HepG2 (cell line): Measurements from ENCODE around the gene PDE6C. TPM values are rescaled to one million over a fixed set of nuclear protein-coding genes. Genes with fewer than 3 reads are reported as not detected.

Experiments used
- ARID2 ChIP-seq: sonication (generic); formaldehyde crosslinking; IDR thresholded peaks from 2 replicates; pipeline ENCODE4 v1.8.1; 2022; ENCODE audit warnings: mild to moderate bottlenecking, missing genetic modification reagents, borderline replicate concordance
- CAMTA2 ChIP-seq: sonication (generic); formaldehyde crosslinking; IDR thresholded peaks from 2 replicates; pipeline ENCODE4 v1.4.0; 2020; ENCODE audit warnings: mild to moderate bottlenecking, missing genetic modification reagents, borderline replicate concordance
- HMG20A ChIP-seq: IDR thresholded peaks from 2 replicates; pipeline ENCODE4 v1.6.1; 2016; ENCODE audit warnings: borderline replicate concordance
- KLF11 ChIP-seq: IDR thresholded peaks from 2 replicates; pipeline ENCODE4 v1.6.1; 2016; ENCODE audit warnings: missing compliant biosample characterization
- KLF6 ChIP-seq: IDR thresholded peaks from 2 replicates; pipeline ENCODE4 v1.8.0; 2016; ENCODE audit warnings: missing biosample characterization, missing genetic modification reagents
- MAX ChIP-seq: IDR thresholded peaks from 2 replicates; pipeline ENCODE4 v1.6.1; 2012; ENCODE audit warnings: inconsistent platforms
- PATZ1 ChIP-seq: sonication (generic); formaldehyde crosslinking; IDR thresholded peaks from 2 replicates; pipeline ENCODE4 v1.4.0; 2020; ENCODE audit warnings: missing genetic modification reagents
- PAXIP1 ChIP-seq: sonication (generic); formaldehyde crosslinking; conservative IDR thresholded peaks from 2 replicates; pipeline ENCODE4 v1.4.0; 2020; ENCODE audit warnings: mild to moderate bottlenecking, missing genetic modification reagents, moderate library complexity
- RBM39 ChIP-seq: fragments of 200-400 bp; formaldehyde crosslinking; IDR thresholded peaks from one replicate; pipeline ENCODE4 v1.6.1; 2018; ENCODE audit warnings: antibody characterized with exemption, mild to moderate bottlenecking, low read depth, low read length; ENCODE audit not compliant: poor library complexity, severe bottlenecking
- ZBTB2 ChIP-seq: sonication (generic); formaldehyde crosslinking; IDR thresholded peaks from 2 replicates; pipeline ENCODE4 v1.8.0; 2022; ENCODE audit warnings: low read depth, missing genetic modification reagents
- ZBTB34 ChIP-seq: sonication (generic); formaldehyde crosslinking; IDR thresholded peaks from 2 replicates; pipeline ENCODE4 v1.8.0; 2022; ENCODE audit warnings: mild to moderate bottlenecking, missing genetic modification reagents
- ZNF234 ChIP-seq: sonication (generic); formaldehyde crosslinking; conservative IDR thresholded peaks from 2 replicates; pipeline ENCODE4 v1.5.1; 2020; ENCODE audit warnings: mild to moderate bottlenecking, missing genetic modification reagents
- ZNF317 ChIP-seq: sonication (generic); formaldehyde crosslinking; IDR thresholded peaks from 2 replicates; pipeline ENCODE4 v1.5.0; 2020; ENCODE audit warnings: mild to moderate bottlenecking, missing genetic modification reagents
- ZNF672 ChIP-seq: sonication (generic); formaldehyde crosslinking; IDR thresholded peaks from 2 replicates; pipeline ENCODE4 v1.8.1; 2022; ENCODE audit warnings: missing genetic modification reagents
- ZSCAN12 ChIP-seq: sonication (generic); formaldehyde crosslinking; IDR thresholded peaks from 2 replicates; pipeline ENCODE4 v1.9.0; 2021; ENCODE audit warnings: mild to moderate bottlenecking, missing genetic modification reagents
- polyA plus RNA-seq, 8 experiments: library from polyadenylated mRNA; depleted of rRNA in 3 of 8; stranded (reverse) in 7 of 8; unstranded in 1 of 8; fragments of >200 nt; fragmentation: Illumina TruSeq in 4 of 8; extraction: Trizol in 4 of 8; gene quantifications; 2 replicates each; pipeline versions ENCODE4 v1.2.1 to v1.2.3, GENCODE V29; 2011 to 2016; ENCODE audit warnings: low read depth in 4 of 8, missing spikeins in 1 of 8, mixed read lengths in 1 of 8; ENCODE audit not compliant: insufficient read depth in 1 of 8
- total RNA-seq, 5 experiments: library from RNA; depleted of rRNA; stranded (reverse); fragments of >200 nt; fragmentation: Illumina TruSeq; extraction: Trizol; gene quantifications; 2 replicates each; pipeline ENCODE4 v1.2.3, GENCODE V29; 2016; ENCODE audit warnings: low read depth in 1 of 5

The PDE6C gene
- total and polyA plus RNA-seq, 2 of the 13 experiments (the other 11 are each of a cell fraction or from before 2014, with no cell fraction given): 0.64 TPM; not detected in 1

- peak; percentile 53; the same call in 1 of the 2 replicates for TF ChIP-seq ZNF317 (CRISPR knock-in tag)
- TF ChIP-seq ZBTB34 (CRISPR knock-in tag): peak; percentile 83
- TF ChIP-seq ZNF672 (CRISPR knock-in tag): 0 out of 2 replicates have a peak, but pooled peaks have one; percentile 75
- TF ChIP-seq ZNF234 (CRISPR knock-in tag): peak; percentile 86; the same call in 1 of the 2 replicates
- peak; percentile 37; the same call in 1 of the 2 replicates for TF ChIP-seq HMG20A (CRISPR knock-in tag)
- TF ChIP-seq KLF11 (CRISPR knock-in tag): no peak
- TF ChIP-seq ZBTB2 (CRISPR knock-in tag): peak; percentile 98
- peak; percentile 88; the same call in 1 of the 2 replicates for TF ChIP-seq CAMTA2 (CRISPR knock-in tag)
- TF ChIP-seq PAXIP1: peak; percentile 58; the same call in 1 of the 2 replicates
- peak; percentile 92 for TF ChIP-seq RBM39
- TF ChIP-seq PATZ1 (CRISPR knock-in tag): peak; percentile 48
- TF ChIP-seq ZSCAN12 (CRISPR knock-in tag): no peak
- TF ChIP-seq ARID2 (CRISPR knock-in tag): peak; percentile 73; the same call in 1 of the 2 replicates
- TF ChIP-seq MAX: peak; percentile 88
- TF ChIP-seq KLF6 (CRISPR knock-in tag): peak; percentile 83; the same call in 1 of the 2 replicates
These were observed 90.1 kb downstream of the PDE6C start, which contains the start of gene FRA10AC1 (continued) for GRCh38 chr10:93702210-93703001.
